HL-60 (cell line): ENCODE measurements around the gene TNFRSF21.
A peak's percentile ranks its signal among the peaks of the same experiment; 100 is the strongest.
"Not testable (repeated sequence)": the region's sequence is repeated elsewhere in the genome, so short reads cannot be mapped to it uniquely, and the experiment has no call there.

Source experiments
- DNase-seq, 2 experiments: peaks; one replicate each; pipeline ENCODE4 v3.0.0-alpha.2; 2010 to 2020; ENCODE audit warnings: low read depth in 1 of 2, low spot score in 1 of 2
- H3K27ac ChIP-seq: fragments of 250-450 bp; sonication (Bioruptor Pico); replicated peaks from 2 replicates; pipeline ENCODE4 v1.5.1; 2020; ENCODE audit warnings: mild to moderate bottlenecking, moderate library complexity
- H3K27me3 ChIP-seq: fragments of 250-450 bp; sonication (Bioruptor Pico); 2 replicates; pipeline ENCODE4 v1.5.1; 2021; ENCODE audit warnings: mild to moderate bottlenecking, moderate library complexity; ENCODE audit not compliant: insufficient read depth, poor library complexity, severe bottlenecking
- H3K4me3 ChIP-seq: replicated peaks from 2 replicates; pipeline ENCODE4 v1.5.1; 2011; ENCODE audit warnings: mild to moderate bottlenecking, control low read depth, low read length; ENCODE audit not compliant: insufficient read depth
- GABPA ChIP-seq: IDR thresholded peaks from 2 replicates; pipeline ENCODE4 v1.6.1; 2012; ENCODE audit warnings: low read depth
- POLR2AphosphoS5 ChIP-seq: IDR thresholded peaks from 2 replicates; pipeline ENCODE4 v1.6.1; 2012; ENCODE audit warnings: low read depth
- SPI1 ChIP-seq: IDR thresholded peaks from 2 replicates; pipeline ENCODE4 v1.6.1; 2012; ENCODE audit warnings: low read depth, mild to moderate bottlenecking, borderline replicate concordance
- TF ChIP-seq, protein P1 (sequence below): IDR thresholded peaks from 2 replicates; pipeline ENCODE4 v1.6.1; 2012; ENCODE audit warnings: low read depth; ENCODE audit not compliant: insufficient replicate concordance
- TF ChIP-seq, protein P2 (sequence below): IDR thresholded peaks from one replicate; pipeline ENCODE4 v1.5.1; 2011; ENCODE audit warnings: low read length, control low read depth, inconsistent platforms; ENCODE audit not compliant: insufficient read depth

Gene TNFRSF21

DNA sequence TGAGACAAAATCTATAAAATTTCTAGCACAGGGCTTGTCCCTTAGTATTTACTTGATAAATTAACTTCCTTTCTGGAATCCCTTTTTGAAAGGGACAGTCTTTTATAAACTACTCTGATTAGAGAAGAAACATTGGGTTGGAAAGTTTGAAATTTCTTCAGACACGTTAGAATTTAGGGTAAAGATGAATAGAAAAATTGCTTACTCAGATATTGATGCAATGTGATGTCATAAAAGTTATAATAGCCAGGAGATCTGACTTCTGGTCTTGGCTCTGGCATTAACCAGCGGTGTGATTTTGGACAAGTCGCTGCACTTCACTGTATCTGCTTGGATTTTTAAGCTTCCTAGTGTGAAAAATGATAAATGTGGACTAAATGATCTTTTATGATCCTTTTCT is 9.7 kb upstream of the TNFRSF21 start:
- Histone ChIP-seq H3K27me3 (no peaks in the 10 kb centered on the region), H3K4me3 (no peak overlapping the region), H3K27ac (no peak overlapping the region)
- no peak for DNase-seq
- TF ChIP-seq, protein P1, sequence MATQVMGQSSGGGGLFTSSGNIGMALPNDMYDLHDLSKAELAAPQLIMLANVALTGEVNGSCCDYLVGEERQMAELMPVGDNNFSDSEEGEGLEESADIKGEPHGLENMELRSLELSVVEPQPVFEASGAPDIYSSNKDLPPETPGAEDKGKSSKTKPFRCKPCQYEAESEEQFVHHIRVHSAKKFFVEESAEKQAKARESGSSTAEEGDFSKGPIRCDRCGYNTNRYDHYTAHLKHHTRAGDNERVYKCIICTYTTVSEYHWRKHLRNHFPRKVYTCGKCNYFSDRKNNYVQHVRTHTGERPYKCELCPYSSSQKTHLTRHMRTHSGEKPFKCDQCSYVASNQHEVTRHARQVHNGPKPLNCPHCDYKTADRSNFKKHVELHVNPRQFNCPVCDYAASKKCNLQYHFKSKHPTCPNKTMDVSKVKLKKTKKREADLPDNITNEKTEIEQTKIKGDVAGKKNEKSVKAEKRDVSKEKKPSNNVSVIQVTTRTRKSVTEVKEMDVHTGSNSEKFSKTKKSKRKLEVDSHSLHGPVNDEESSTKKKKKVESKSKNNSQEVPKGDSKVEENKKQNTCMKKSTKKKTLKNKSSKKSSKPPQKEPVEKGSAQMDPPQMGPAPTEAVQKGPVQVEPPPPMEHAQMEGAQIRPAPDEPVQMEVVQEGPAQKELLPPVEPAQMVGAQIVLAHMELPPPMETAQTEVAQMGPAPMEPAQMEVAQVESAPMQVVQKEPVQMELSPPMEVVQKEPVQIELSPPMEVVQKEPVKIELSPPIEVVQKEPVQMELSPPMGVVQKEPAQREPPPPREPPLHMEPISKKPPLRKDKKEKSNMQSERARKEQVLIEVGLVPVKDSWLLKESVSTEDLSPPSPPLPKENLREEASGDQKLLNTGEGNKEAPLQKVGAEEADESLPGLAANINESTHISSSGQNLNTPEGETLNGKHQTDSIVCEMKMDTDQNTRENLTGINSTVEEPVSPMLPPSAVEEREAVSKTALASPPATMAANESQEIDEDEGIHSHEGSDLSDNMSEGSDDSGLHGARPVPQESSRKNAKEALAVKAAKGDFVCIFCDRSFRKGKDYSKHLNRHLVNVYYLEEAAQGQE, result no peak
- no peak for TF ChIP-seq POLR2AphosphoS5
- TF ChIP-seq GABPA, result no peak
- no peak for TF ChIP-seq SPI1
- TF ChIP-seq, protein P2, sequence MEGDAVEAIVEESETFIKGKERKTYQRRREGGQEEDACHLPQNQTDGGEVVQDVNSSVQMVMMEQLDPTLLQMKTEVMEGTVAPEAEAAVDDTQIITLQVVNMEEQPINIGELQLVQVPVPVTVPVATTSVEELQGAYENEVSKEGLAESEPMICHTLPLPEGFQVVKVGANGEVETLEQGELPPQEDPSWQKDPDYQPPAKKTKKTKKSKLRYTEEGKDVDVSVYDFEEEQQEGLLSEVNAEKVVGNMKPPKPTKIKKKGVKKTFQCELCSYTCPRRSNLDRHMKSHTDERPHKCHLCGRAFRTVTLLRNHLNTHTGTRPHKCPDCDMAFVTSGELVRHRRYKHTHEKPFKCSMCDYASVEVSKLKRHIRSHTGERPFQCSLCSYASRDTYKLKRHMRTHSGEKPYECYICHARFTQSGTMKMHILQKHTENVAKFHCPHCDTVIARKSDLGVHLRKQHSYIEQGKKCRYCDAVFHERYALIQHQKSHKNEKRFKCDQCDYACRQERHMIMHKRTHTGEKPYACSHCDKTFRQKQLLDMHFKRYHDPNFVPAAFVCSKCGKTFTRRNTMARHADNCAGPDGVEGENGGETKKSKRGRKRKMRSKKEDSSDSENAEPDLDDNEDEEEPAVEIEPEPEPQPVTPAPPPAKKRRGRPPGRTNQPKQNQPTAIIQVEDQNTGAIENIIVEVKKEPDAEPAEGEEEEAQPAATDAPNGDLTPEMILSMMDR, result no peak

DNA sequence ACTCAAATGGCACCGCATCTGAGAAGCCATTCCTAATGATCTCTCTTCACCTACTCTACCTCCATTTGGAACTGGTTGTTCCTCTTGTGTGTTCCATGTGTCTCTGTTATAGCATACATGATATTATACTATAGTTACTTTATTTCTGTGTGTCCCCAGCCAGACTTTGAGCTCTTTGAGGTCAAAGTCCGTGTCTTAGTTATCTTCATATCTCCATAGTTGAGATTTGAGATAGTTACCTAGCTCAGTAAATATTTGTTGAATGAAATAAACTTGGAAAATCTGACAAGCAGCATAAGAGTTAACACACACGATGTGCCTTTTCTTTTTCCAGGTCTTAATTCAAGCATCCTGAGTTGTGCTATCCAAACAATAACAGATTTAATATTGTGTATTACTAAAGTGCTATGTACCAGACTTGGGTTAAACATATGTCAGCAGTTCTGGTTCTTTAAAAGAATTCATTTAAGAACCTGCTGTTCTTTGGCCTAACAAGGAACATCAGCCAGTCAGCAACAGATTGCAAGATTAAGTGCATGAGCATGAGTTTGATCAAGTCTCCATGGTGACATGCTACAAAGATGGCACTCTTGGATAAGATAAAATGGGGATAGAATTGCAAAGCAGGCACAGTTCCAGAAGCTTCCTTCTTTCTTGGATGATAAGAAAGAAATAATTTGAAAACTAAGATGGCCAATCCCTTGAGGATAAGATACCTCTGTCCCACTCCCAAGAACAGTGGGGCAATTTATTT is 8.7 kb upstream of the TNFRSF21 start:
- Histone ChIP-seq H3K27ac (no peak overlapping the region), H3K27me3 (no peaks in the 10 kb centered on the region), H3K4me3 (no peak overlapping the region)
- TF ChIP-seq, protein P2, result no peak
- TF ChIP-seq GABPA (no peak), POLR2AphosphoS5 (no peak), SPI1 (no peak)
- TF ChIP-seq, protein P1, result no peak
- DNase-seq, result no peak

DNA sequence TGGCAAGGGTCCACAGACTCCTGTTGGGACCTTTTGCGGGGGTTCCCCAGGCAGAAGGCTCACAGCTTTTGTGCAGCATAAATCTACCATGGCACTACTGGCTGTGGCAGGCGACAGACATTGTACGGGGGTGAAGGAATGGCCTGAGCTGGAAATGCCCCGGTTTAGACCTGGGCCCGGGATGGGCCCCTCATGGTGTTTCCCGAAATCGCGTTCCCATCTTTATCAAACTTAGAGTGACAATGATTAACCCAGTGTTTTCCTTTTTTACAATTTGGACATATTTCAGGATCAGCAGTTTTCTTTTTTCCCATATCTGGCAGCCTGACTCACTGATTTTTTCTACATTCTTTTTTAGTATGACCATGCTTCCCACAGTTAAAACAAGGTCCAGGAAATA is 5.5 kb upstream of the TNFRSF21 start:
- not testable (repeated sequence) for H3K27me3 ChIP-seq, H3K4me3 ChIP-seq, DNase-seq, H3K27ac ChIP-seq

DNA sequence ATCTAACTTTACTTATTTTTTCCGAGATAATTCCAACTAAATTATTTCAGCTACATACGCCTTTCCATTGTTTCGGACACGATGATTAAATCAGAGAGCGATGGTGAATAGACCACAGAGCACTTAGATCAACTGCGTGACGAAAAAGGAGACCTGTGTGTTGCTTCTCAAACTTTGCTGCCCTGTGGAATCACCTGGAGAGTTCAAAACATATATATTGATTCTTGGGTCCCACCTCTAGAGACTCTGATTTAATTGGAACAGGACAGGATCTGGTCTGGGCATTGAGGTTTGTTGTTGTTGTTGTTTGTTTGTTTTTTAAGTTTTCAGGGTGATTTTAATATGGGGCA is 401 bp upstream of the TNFRSF21 start:
- Histone ChIP-seq H3K4me3 (0 out of 2 replicates have a peak overlapping the region, but pooled peaks have one; percentile 74), H3K27ac (no peak overlapping the region), H3K27me3 (peaks cover 13% of the 10 kb centered on the region)
- TF ChIP-seq SPI1 (no peak), POLR2AphosphoS5 (no peak), GABPA (no peak)
- TF ChIP-seq, protein P2, result no peak
- TF ChIP-seq, protein P1, result no peak
- DNase-seq, result no peak
